Endothelial cell (in vitro differentiated cells): ENCODE measurements around the gene TDP1. TPM values are rescaled to one million over a fixed set of nuclear protein-coding genes. Genes with fewer than 3 reads are reported as not detected.
A peak's percentile ranks its signal among the peaks of the same experiment; 100 is the strongest.

Experiments used
- DNase-seq: peaks from one replicate; pipeline ENCODE4 v3.0.0; 2021; ENCODE audit warnings: low spot score
- H3K27ac Mint-ChIP-seq: one replicate; pipeline ENCODE4 v1.8.0; 2021; ENCODE audit warnings: mixed read lengths, inconsistent platforms; ENCODE audit not compliant: unreplicated experiment
- H3K27me3 Mint-ChIP-seq: one replicate; pipeline ENCODE4 v1.8.0; 2021; ENCODE audit warnings: mild to moderate bottlenecking, moderate library complexity, mixed read lengths, inconsistent platforms; ENCODE audit not compliant: unreplicated experiment
- H3K36me3 Mint-ChIP-seq: one replicate; pipeline ENCODE4 v1.8.0; 2021; ENCODE audit warnings: mild to moderate bottlenecking, low read depth, mixed read lengths, inconsistent platforms; ENCODE audit not compliant: unreplicated experiment
- H3K4me1 Mint-ChIP-seq: one replicate; pipeline ENCODE4 v1.8.0; 2021; ENCODE audit warnings: mild to moderate bottlenecking, mixed read lengths, inconsistent platforms; ENCODE audit not compliant: unreplicated experiment
- H3K4me3 Mint-ChIP-seq: one replicate; pipeline ENCODE4 v1.8.0; 2021; ENCODE audit warnings: mild to moderate bottlenecking, mixed read lengths, inconsistent platforms; ENCODE audit not compliant: unreplicated experiment
- H3K9me3 Mint-ChIP-seq: one replicate; pipeline ENCODE4 v1.8.0; 2021; ENCODE audit warnings: mixed read lengths, inconsistent platforms; ENCODE audit not compliant: unreplicated experiment
- CTCF ChIP-seq: fragments of 200-600 bp; sonication (generic); IDR thresholded peaks from one replicate; pipeline ENCODE4 v1.5.0; 2021; ENCODE audit warnings: antibody characterized with exemption; ENCODE audit not compliant: unreplicated experiment
- total RNA-seq: library from RNA; stranded (reverse); fragmentation: NEBNext Ultra II Directional; extraction: Animal tissue kit (Norgen Biotek cat#: 25700); gene quantifications from one replicate; pipeline ENCODE4 v1.2.1, GENCODE V29; 2021; ENCODE audit not compliant: unreplicated experiment

The TDP1 gene
- total RNA-seq, 1 donor from 2014 or later = 34.9 TPM

- no peak for TF ChIP-seq CTCF
- Mint-ChIP-seq H3K9me3 (no peaks in the 10 kb centered on the region), H3K27ac (no peak overlapping the region), H3K27me3 (no peaks in the 10 kb centered on the region), H3K4me3 (no peak overlapping the region), H3K36me3 (peaks cover 26% of the 10 kb centered on the region), H3K4me1 (no peaks in the 10 kb centered on the region)
- DNase-seq = no peak
These were observed 10.1 kb downstream of the TDP1 start for GRCh38 chr14:89965839-89966238.

- Mint-ChIP-seq H3K4me1 (no peaks in the 10 kb centered on the region), H3K27ac (no peak overlapping the region), H3K27me3 (no peaks in the 10 kb centered on the region), H3K9me3 (no peaks in the 10 kb centered on the region), H3K4me3 (no peak overlapping the region), H3K36me3 (peaks cover 16% of the 10 kb centered on the region)
- TF ChIP-seq CTCF = peak; percentile 73
- DNase-seq = peak; percentile 74
These were observed 17.6 kb downstream of the TDP1 start for GRCh38 chr14:89973234-89973823.

- Mint-ChIP-seq H3K9me3 (no peaks in the 10 kb centered on the region), H3K27ac (no peak overlapping the region), H3K4me1 (no peaks in the 10 kb centered on the region), H3K4me3 (no peak overlapping the region), H3K27me3 (no peaks in the 10 kb centered on the region), H3K36me3 (peaks cover 17% of the 10 kb centered on the region)
- no peak for TF ChIP-seq CTCF
- no peak for DNase-seq
These were observed 21.9 kb downstream of the TDP1 start for GRCh38 chr14:89977668-89978067.

- no peaks in the 10 kb centered on the region for H3K4me1 Mint-ChIP-seq
- TF ChIP-seq CTCF = no peak
- H3K4me3 Mint-ChIP-seq = no peak overlapping the region
- peaks cover 17% of the 10 kb centered on the region for H3K36me3 Mint-ChIP-seq
- no peak for DNase-seq
- H3K27ac Mint-ChIP-seq = no peak overlapping the region
- no peaks in the 10 kb centered on the region for H3K9me3 Mint-ChIP-seq
- H3K27me3 Mint-ChIP-seq = no peaks in the 10 kb centered on the region
These were observed 22.9 kb downstream of the TDP1 start for GRCh38 chr14:89978656-89979055.

GRCh38 chr14:89983375-89983774 lies 27.6 kb downstream of the TDP1 start:
- H3K36me3 Mint-ChIP-seq = peaks cover 8% of the 10 kb centered on the region
- no peak overlapping the region for H3K27ac Mint-ChIP-seq
- no peak for TF ChIP-seq CTCF
- H3K27me3 Mint-ChIP-seq = no peaks in the 10 kb centered on the region
- H3K4me3 Mint-ChIP-seq = no peak overlapping the region
- no peak for DNase-seq
- no peaks in the 10 kb centered on the region for H3K9me3 Mint-ChIP-seq
- peaks cover 7% of the 10 kb centered on the region for H3K4me1 Mint-ChIP-seq
